Activated T-cell treated with anti-CD3 and anti-CD28 coated beads, Interleukin-2, amount 50 U/mL, for 72 hours (primary cell): ENCODE results near the gene ADAMTSL4. TPM values are rescaled to one million over a fixed set of nuclear protein-coding genes. Genes with fewer than 3 reads are reported as not detected.

Source experiments
- ATAC-seq, 2 donors: fragments of 150-1000 bp; cut with Tn5 transposase; replicated peaks in 1 of 2; 2 replicates each; pipeline ENCODE4 v1.10.0; 2021; ENCODE audit warnings: moderate library complexity in 2 of 2, mild to moderate bottlenecking in 1 of 2
- DNase-seq, 2 donors: peaks; one replicate each; pipeline ENCODE4 v3.0.0; 2021 to 2022; ENCODE audit warnings: mixed read lengths in 1 of 2
- H3K27ac Mint-ChIP-seq: one replicate; pipeline ENCODE4 v1.8.0; 2022; ENCODE audit warnings: mild to moderate bottlenecking, moderate library complexity, mixed read lengths
- H3K27me3 Mint-ChIP-seq: one replicate; pipeline ENCODE4 v1.8.0; 2022; ENCODE audit warnings: low read depth, mixed read lengths
- H3K36me3 Mint-ChIP-seq, 2 donors: one replicate each; pipeline ENCODE4 v1.8.0; 2022; ENCODE audit warnings: mixed read lengths in 2 of 2, mild to moderate bottlenecking in 1 of 2; ENCODE audit not compliant: insufficient read depth in 2 of 2
- H3K4me1 Mint-ChIP-seq: one replicate; pipeline ENCODE4 v1.8.0; 2022; ENCODE audit warnings: low read depth, mixed read lengths
- H3K4me3 Mint-ChIP-seq, 2 donors: one replicate each; pipeline ENCODE4 v1.8.0; 2022; ENCODE audit warnings: mild to moderate bottlenecking in 2 of 2, mixed read lengths in 2 of 2, moderate library complexity in 2 of 2
- H3K9me3 Mint-ChIP-seq, 2 donors: one replicate each; pipeline ENCODE4 v1.8.0; 2022; ENCODE audit warnings: mixed read lengths in 2 of 2
- total RNA-seq, 2 donors: library from RNA; stranded (reverse); gene quantifications; one replicate each; pipeline ENCODE4 v1.2.3, GENCODE V29; 2022

The ADAMTSL4 gene
- total RNA-seq, 2 donors from 2014 or later, result 0.86 to 2.6 TPM

DNA sequence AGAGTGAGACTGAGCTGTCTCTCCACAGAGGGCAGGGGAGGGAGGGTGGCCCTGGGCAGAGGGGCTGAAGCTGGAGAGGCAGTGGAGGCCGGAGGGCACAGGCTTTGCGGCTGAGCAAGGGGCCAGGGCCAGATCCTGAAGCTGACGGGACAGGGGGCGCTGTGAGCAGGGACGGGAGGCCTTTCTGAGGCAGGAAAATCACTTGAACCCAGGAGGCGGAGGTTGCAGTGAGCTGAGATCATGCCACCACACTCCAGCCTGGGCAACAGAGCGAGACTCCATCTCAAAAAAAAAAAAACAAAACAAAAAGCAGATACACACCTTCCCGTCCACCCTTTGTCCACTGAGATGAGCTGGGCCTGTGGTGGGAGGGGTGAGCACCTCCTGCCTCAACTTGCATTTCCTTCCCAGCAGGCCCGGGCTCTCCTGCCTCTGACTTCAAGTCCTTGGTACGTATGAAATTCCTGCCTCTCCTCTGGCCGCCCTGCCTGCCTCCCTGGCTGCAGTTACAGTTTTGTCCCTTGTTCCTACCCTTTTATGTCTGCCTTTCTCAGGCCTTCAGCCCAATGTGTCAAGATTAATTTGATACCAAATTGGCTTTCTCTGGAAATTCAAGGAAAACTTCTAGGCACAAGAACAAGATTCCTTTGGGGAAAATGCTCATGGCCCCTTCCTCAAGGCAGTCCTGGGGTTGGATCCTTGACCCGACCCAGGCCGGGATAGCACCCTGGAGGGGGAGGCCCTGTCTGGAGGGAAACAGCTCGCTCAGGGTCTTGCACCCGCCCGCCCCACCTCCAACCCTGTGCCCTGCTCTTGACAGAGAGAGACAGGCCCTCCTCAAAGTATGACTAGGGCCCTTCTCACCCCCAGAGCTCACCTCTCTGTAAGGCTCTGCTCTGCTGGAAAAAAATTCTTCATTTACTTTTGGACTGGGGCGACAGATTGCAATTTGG lies 11.2 kb upstream of the ADAMTSL4 start:
- H3K4me3 Mint-ChIP-seq, result no peak overlapping the region
- no peak for DNase-seq
- H3K27ac Mint-ChIP-seq, result no peak overlapping the region
- no peaks in the 10 kb centered on the region for H3K9me3 Mint-ChIP-seq
- H3K36me3 Mint-ChIP-seq, result no peaks in the 10 kb centered on the region
- H3K27me3 Mint-ChIP-seq, result no peaks in the 10 kb centered on the region
- no peak for ATAC-seq
- H3K4me1 Mint-ChIP-seq, result no peaks in the 10 kb centered on the region

DNA sequence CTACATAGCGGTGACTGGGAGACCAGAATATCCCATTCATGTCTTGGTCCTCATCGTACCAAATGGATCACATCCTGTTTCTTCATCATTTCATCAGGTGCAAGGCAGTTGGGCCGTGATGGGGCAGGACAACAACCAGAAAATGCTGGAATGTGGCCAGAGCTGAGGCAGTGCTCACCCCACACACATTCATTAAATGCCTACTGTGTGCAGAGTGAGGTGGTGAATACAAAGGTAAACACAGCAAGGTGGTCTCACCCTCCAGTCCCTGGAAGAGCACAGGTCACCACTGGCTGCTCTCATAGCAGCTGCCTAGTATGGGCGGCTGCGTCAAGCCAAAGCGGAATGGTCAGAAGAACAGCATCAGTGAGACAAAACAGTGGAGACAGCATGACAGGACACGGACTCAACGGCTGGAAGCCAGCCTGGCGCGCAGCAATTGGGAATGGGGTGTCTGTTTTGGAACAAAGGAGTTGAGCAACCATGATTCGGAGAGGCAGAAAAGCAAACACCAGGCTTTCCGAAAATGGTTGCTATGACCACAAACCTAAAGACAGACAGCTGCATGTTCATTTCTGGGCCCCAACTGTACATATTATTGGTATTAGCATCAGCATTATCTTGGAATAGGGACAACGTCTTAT lies 5.6 kb upstream of the ADAMTSL4 start:
- ATAC-seq (no peak), DNase-seq (no peak)
- H3K27me3 Mint-ChIP-seq, result peaks cover 25% of the 10 kb centered on the region
- no peaks in the 10 kb centered on the region for H3K36me3 Mint-ChIP-seq
- no peak overlapping the region for H3K27ac Mint-ChIP-seq
- no peaks in the 10 kb centered on the region for H3K9me3 Mint-ChIP-seq
- peaks cover 4% of the 10 kb centered on the region for H3K4me1 Mint-ChIP-seq
- H3K4me3 Mint-ChIP-seq, result no peak overlapping the region

- Mint-ChIP-seq H3K9me3 (no peaks in the 10 kb centered on the region), H3K27me3 (peaks cover 25% of the 10 kb centered on the region), H3K27ac (no peak overlapping the region)
Measured at GRCh38 chr1:150544204-150544603, 5.0 kb upstream of the ADAMTSL4 start.

DNA sequence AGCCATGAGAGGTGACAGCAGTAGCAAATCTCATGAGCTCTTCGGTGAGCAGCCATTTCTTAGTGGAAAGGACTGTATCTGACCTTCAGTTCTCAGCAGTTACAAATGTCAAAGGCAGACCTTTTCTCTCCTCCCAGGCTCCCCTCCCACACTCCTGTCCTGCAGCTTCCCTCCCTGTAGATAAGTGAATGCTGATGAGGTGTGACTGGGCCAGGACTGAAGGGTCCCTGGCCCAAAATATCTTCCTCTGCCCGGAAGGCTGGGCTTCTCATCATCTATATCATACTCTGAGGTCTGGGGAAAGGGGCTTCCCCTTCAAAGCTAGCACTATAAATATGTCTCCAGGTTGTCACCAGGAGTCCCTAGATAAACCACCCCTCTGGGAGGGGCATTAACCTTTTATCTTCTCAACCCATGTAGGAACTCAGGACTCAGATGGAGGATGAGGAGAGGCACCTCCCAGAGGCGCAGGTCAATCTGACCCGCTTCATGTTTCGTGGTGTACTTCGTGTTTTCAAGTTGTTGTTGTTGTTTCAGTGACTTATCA lies 3.6 kb upstream of the ADAMTSL4 start:
- Mint-ChIP-seq H3K27me3 (peaks cover 31% of the 10 kb centered on the region), H3K9me3 (no peaks in the 10 kb centered on the region), H3K4me3 (no peak overlapping the region), H3K4me1 (peaks cover 11% of the 10 kb centered on the region), H3K27ac (no peak overlapping the region), H3K36me3 (no peaks in the 10 kb centered on the region)
- ATAC-seq (no peak), DNase-seq (no peak)

More at GRCh38 chr1:150544204-150544603, 5.0 kb upstream of the ADAMTSL4 start:
- DNase-seq (no peak), ATAC-seq (no peak)
- H3K4me3 Mint-ChIP-seq, result no peak overlapping the region
- no peaks in the 10 kb centered on the region for H3K36me3 Mint-ChIP-seq
- peaks cover 4% of the 10 kb centered on the region for H3K4me1 Mint-ChIP-seq

DNA sequence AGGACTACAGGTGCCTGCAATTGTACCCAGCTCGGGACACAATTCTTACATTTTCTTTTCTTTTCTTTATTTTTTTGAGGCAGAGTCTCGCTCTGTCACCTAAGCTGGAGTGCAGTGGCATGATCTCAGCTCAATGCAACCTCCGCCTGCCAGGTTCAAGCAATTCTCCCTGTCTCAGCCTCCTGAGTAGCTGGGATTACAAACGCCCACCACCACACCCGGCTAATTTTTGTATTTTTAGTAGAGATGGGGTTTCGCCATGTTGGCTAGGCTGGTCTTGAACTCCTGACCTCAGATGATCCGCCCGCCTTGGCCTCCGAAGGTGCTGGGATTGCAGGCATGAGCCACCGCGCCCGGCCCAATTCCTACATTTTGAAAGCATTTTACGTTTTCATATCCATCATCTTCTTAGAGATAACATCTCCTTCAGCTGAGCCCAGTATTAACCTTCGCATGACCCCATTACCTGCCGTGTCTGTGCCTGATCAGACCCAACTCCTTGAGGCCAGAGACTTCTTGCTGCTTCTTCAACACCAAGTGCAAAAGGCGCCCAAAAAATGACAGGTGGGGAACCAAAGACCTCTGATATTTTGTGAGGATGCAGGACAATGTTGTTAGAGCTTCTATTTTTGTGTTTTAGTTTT lies 2.8 kb upstream of the ADAMTSL4 start:
- Mint-ChIP-seq H3K4me3 (no peak overlapping the region), H3K27me3 (peaks cover 36% of the 10 kb centered on the region), H3K4me1 (peaks cover 20% of the 10 kb centered on the region), H3K36me3 (no peaks in the 10 kb centered on the region), H3K9me3 (no peaks in the 10 kb centered on the region), H3K27ac (peak overlapping the region; percentile 42)
- no peak for DNase-seq
- no peak for ATAC-seq

DNA sequence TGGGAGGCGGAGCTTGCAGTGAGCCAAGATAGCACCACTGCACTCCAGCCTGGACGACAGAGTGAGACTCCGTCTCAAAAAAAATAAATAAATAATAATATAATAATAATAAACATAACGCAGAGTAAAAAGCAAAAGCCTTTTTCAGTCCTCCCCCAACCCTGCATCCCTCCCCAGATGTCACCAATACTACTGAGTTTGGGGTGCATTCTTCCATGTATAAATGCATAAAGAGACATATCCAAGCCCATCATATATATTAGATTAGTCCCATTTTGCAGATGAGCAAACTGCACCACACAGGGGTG lies 930 bp upstream of the ADAMTSL4 start:
- Mint-ChIP-seq H3K36me3 (no peaks in the 10 kb centered on the region), H3K27ac (no peak overlapping the region)

DNA sequence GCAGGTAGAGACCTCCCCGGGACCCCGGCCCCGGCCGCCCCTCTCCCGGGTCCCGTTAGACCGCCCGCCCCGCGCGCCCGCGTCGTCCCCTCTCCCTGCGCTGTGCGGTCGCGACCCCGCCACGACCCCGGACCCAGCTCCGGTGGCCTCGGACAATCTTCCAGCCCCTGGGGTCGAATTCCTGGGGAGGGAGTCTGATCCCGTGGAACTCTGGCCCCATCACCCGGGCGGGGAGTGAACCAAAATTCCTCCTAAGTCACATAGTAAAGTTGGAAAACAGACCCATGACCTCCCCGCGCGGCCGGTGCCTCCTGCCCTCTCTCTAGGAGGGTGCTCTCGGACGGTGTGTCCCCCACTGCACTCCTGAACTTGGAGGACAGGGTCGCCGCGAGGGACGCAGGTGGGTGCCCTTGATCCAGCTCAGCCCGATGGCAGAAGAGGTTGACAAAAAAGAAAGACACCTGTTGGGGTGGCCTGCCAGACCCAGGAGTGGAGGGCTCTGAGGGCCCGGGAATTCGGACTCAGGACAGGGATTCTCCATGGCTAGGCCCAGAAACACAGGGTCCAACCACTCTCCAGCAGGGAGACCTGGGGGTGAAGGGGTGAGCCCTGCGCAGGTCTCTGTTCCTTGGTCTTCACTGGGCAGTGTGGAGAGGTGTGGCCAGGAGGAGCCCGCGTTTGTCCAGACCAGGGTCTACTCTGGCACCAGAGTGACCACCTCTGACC lies 451 bp downstream of the ADAMTSL4 start:
- H3K4me3 Mint-ChIP-seq, result peak overlapping the region; percentile 73 to 87

More for the DNA sequence above, 930 bp upstream of the ADAMTSL4 start:
- Mint-ChIP-seq H3K27me3 (peaks cover 39% of the 10 kb centered on the region), H3K9me3 (no peaks in the 10 kb centered on the region), H3K4me1 (peaks cover 36% of the 10 kb centered on the region), H3K4me3 (peak overlapping the region; percentile 69 to 86)
- no peak for DNase-seq
- no peak for ATAC-seq

GRCh38 chr1:150550222-150551050 lies 1.2 kb downstream of the ADAMTSL4 start:
- H3K4me3 Mint-ChIP-seq, result peak overlapping the region; percentile 73 to 87
- ATAC-seq, result no peak
- no peaks in the 10 kb centered on the region for H3K9me3 Mint-ChIP-seq
- H3K27ac Mint-ChIP-seq, result no peak overlapping the region
- no peak for DNase-seq
- peaks cover 30% of the 10 kb centered on the region for H3K27me3 Mint-ChIP-seq
- no peaks in the 10 kb centered on the region for H3K36me3 Mint-ChIP-seq
- H3K4me1 Mint-ChIP-seq, result peaks cover 36% of the 10 kb centered on the region

More for the DNA sequence above, 451 bp downstream of the ADAMTSL4 start:
- Mint-ChIP-seq H3K9me3 (no peaks in the 10 kb centered on the region), H3K4me1 (peaks cover 36% of the 10 kb centered on the region), H3K36me3 (no peaks in the 10 kb centered on the region), H3K27me3 (peaks cover 33% of the 10 kb centered on the region), H3K27ac (peak overlapping the region; percentile 47)
- no peak for ATAC-seq
- peak in 1 of 2 donors; percentile 16 for DNase-seq

DNA sequence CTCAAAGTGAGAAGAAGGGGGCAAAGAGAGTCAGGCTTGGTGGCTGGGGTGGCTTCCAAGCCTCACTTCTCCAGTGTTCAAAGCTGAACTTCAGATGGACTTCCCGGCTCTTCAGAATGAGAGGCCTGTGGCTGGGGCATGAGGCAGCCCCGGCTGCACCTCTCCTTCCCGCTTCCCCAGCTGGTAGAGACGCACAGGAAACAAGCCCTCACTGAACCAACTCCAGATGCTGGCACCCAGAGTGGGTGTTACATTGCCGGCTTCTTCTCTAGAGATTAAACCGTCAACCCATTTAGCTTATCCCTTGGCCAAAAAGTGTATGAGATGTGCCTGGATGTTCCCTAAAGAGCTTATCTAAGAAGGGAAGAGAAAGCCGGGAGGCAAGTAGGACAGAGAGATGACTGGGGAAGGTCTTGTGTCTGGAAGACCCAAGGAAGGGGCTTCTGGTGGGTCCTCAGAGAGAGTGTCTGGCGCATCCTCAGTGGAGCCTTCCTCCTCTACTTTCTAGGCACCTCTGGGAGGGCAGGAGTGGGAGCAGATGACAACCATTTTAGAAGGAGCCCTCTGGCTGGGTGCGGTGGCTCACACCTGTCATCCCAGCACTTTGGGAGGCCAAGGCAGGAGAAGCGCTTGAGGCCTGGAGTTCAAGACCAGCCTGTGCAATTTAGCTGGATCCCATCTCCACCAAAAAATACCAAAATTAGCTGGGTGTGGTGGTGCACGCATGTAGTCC lies 2.0 kb downstream of the ADAMTSL4 start:
- Mint-ChIP-seq H3K27me3 (peaks cover 22% of the 10 kb centered on the region), H3K9me3 (no peaks in the 10 kb centered on the region), H3K36me3 (peaks cover 0 to 3% of the 10 kb centered on the region in 2 donors), H3K27ac (peak overlapping the region; percentile 48), H3K4me3 (peak overlapping the region in 1 of 2 donors; percentile 25), H3K4me1 (peaks cover 36% of the 10 kb centered on the region)
- ATAC-seq, result peak in 1 of 2 donors; percentile 8
- DNase-seq, result no peak

DNA sequence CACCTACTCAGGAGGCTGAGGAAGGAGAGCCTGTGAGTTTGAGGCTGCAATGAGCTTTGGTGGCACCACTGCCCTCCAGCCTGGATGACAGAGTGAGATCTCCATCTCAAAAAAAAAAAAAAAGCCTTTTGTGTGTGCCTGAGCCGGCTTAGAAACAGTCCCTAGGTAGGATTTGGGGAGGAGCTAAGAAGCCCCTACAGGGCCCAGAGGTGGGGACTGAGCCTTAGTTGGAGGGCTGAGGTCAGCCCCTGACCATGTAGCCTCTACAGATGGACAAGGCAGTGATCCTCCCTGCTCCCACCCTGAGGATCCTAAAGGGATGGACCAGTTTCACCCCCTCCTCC lies 2.5 kb downstream of the ADAMTSL4 start:
- Mint-ChIP-seq H3K4me1 (peaks cover 36% of the 10 kb centered on the region), H3K4me3 (peak overlapping the region; percentile 13 to 55), H3K27me3 (peaks cover 16% of the 10 kb centered on the region), H3K36me3 (peaks cover 0 to 3% of the 10 kb centered on the region in 2 donors), H3K9me3 (no peaks in the 10 kb centered on the region), H3K27ac (no peak overlapping the region)
- DNase-seq, result no peak
- no peak for ATAC-seq

GRCh38 chr1:150552128-150552910 lies 3.1 kb downstream of the ADAMTSL4 start:
- DNase-seq (no peak), ATAC-seq (peak; percentile 6 to 28)
- peak overlapping the region; percentile 13 to 55 for H3K4me3 Mint-ChIP-seq
- peaks cover 36% of the 10 kb centered on the region for H3K4me1 Mint-ChIP-seq
- no peaks in the 10 kb centered on the region for H3K9me3 Mint-ChIP-seq
- H3K27ac Mint-ChIP-seq, result peak overlapping the region; percentile 16
- peaks cover 14% of the 10 kb centered on the region for H3K27me3 Mint-ChIP-seq
- H3K36me3 Mint-ChIP-seq, result peaks cover 0 to 3% of the 10 kb centered on the region in 2 donors
